Activated CD8-positive, alpha-beta memory T cell treated with anti-CD3 and anti-CD28 coated beads, Interleukin-2, amount 10 ng/mL, durations not matched to agents 7 days and 5 days (primary cell): ENCODE measurements around the gene MIR17HG. TPM values are rescaled to one million over a fixed set of nuclear protein-coding genes. Genes with fewer than 3 reads are reported as not detected.
A peak's percentile ranks its signal among the peaks of the same experiment; 100 is the strongest.
"Not testable (repeated sequence)": the region's sequence is repeated elsewhere in the genome, so short reads cannot be mapped to it uniquely, and the experiment has no call there.

Experiments used
- ATAC-seq: fragments of 150-1000 bp; cut with Tn5 transposase; one replicate; pipeline ENCODE4 v1.10.0; 2021; ENCODE audit warnings: moderate library complexity
- CTCF ChIA-PET: fragments of 350-600 bp; sonication (Branson Sonifier 250); formaldehyde crosslinking; loops from one replicate; lab custom pipeline; 2021; ENCODE audit warnings: antibody characterized with exemption; lab: Charles Lee
- DNase-seq: peaks from one replicate; pipeline ENCODE4 v3.0.0-alpha.2; 2020
- H3K27ac Mint-ChIP-seq: one replicate; pipeline ENCODE4 v1.8.0; 2021; ENCODE audit warnings: mild to moderate bottlenecking, mixed read lengths
- H3K27me3 Mint-ChIP-seq: one replicate; pipeline ENCODE4 v1.8.0; 2021; ENCODE audit warnings: mixed read lengths
- H3K36me3 Mint-ChIP-seq: one replicate; pipeline ENCODE4 v1.8.0; 2021; ENCODE audit warnings: mild to moderate bottlenecking, mixed read lengths
- H3K4me1 Mint-ChIP-seq: one replicate; pipeline ENCODE4 v1.8.0; 2021; ENCODE audit warnings: mixed read lengths
- H3K4me3 Mint-ChIP-seq: one replicate; pipeline ENCODE4 v1.8.0; 2021; ENCODE audit warnings: mild to moderate bottlenecking, moderate library complexity, mixed read lengths
- H3K9me3 Mint-ChIP-seq: one replicate; pipeline ENCODE4 v1.8.0; 2022; ENCODE audit warnings: low read depth, mixed read lengths
- total RNA-seq, 2 experiments: library from RNA; stranded (reverse); gene quantifications; one replicate each; pipeline ENCODE4 v1.2.3, GENCODE V29; 2021

MIR17HG gene
- total RNA-seq, 2 experiments from 2014 or later, result 8.4 to 15.5 TPM

DNA sequence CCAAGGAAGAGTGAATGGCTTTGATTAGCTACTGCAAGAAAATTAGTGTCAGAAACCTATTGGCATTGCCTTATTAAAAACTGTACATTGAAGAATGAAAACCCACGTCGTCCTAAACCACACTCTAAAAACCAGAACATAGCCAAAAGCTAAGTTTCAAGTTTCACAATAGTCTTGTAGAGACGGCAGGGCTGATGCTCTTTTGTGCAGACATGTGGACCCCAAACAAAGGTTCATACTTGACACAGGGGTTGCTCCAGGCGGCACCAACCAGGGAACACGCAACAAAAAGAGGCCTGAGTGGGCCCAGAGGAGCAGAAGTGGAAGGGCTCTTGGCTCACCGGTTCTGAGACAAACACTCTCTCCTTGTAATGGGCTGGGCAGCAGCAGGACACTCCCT is 28.6 kb upstream of the MIR17HG start:
- Mint-ChIP-seq H3K27ac (no peak overlapping the region), H3K4me3 (no peak overlapping the region), H3K4me1 (peaks cover 17% of the 10 kb centered on the region), H3K27me3 (peaks cover 24% of the 10 kb centered on the region), H3K36me3 (no peaks in the 10 kb centered on the region), H3K9me3 (no peaks in the 10 kb centered on the region)
- ATAC-seq (no peak), DNase-seq (no peak)
- CTCF ChIA-PET, result interaction anchor here (0.8 kb wide), 1 partner anchor 28 kb away, joined by 4 read pairs; the partner anchor contains the start of gene MIR17HG

DNA sequence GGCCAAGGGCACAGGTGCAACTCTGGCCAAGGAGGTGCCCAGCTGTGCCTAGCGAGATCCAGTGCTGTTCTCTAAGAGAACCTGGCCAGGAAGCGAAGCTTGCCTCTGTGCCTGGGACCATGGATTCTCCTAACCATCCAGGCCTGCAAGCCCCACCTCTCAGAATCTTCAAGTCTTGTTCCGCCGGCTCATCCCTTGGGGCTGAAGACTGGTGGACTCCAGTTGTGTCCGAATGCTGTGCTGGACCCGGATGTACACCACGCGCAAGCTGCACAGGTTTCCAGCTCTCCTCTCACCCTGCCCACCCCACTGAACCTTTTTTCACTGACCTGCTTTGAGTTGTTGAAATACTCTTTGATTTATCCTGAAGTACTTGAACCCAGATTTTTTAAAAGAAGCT is 27.5 kb upstream of the MIR17HG start:
- no peaks in the 10 kb centered on the region for H3K9me3 Mint-ChIP-seq
- CTCF ChIA-PET, result interaction anchor here (0.8 kb wide), 1 partner anchor 12 kb away, joined by 3 read pairs; no protein-coding TSS in a partner anchor
- ATAC-seq, result no peak

DNA sequence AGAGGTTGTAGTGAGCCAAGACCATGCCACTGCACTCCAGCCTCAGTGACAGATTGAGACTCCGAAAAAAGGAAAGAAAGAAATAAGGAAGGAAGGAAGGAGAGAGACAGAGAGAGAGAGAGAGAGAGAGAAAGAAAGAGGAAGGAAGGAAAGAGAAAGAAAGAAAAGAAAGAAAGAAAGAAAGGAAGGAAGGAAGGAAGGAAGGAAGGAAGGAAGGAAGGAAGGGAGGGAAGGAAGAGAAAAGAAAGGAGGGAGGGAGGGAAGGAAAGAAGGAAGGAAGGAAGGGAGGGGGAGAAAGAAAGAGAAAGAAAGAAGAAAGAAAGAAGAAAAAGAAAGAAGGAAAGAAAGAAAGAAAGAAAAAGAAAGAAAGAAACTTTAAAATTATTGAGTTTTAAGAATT is 26.5 kb upstream of the MIR17HG start:
- H3K9me3 Mint-ChIP-seq, H3K36me3 Mint-ChIP-seq, H3K4me3 Mint-ChIP-seq, ATAC-seq, DNase-seq, H3K27ac Mint-ChIP-seq: not testable (repeated sequence)
- peaks cover 17% of the 10 kb centered on the region for H3K4me1 Mint-ChIP-seq
- CTCF ChIA-PET, result interaction anchor here (1.7 kb wide), 1 partner anchor 13 kb away, joined by 4 read pairs; no protein-coding TSS in a partner anchor
- H3K27me3 Mint-ChIP-seq, result peaks cover 18% of the 10 kb centered on the region

More for the DNA sequence above, 27.5 kb upstream of the MIR17HG start:
- Mint-ChIP-seq H3K36me3 (peaks cover 1% of the 10 kb centered on the region), H3K27me3 (peaks cover 20% of the 10 kb centered on the region), H3K4me3 (no peak overlapping the region), H3K4me1 (peaks cover 18% of the 10 kb centered on the region), H3K27ac (no peak overlapping the region)
- DNase-seq, result no peak

DNA sequence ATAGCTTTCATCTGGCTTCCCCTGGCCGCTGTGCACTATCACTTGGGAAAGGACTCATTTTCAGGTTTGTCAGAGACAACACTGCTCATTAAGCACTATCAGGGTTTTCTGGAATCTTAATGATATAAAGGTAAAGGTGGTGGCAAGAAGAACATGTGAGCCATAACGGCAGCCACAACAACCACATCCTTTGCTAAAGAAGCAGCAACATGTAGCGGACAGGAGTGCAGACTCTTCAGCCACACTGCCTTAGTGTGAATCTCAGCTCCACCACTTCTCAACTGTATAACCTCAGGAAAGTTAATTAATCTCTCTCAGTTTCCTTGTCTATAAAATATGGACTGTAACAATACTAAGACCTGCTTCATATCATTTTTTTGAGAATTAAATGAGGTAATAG is 24.1 kb upstream of the MIR17HG start:
- Mint-ChIP-seq H3K36me3 (peaks cover 1% of the 10 kb centered on the region), H3K27me3 (peaks cover 11% of the 10 kb centered on the region), H3K4me3 (no peak overlapping the region), H3K4me1 (peaks cover 17% of the 10 kb centered on the region), H3K9me3 (no peaks in the 10 kb centered on the region), H3K27ac (no peak overlapping the region)
- ATAC-seq (peak; percentile 55), DNase-seq (peak; percentile 56)
- CTCF ChIA-PET, result interaction anchor here (1.0 kb wide), 1 partner anchor 49 kb away, joined by 3 read pairs; no protein-coding TSS in a partner anchor

DNA sequence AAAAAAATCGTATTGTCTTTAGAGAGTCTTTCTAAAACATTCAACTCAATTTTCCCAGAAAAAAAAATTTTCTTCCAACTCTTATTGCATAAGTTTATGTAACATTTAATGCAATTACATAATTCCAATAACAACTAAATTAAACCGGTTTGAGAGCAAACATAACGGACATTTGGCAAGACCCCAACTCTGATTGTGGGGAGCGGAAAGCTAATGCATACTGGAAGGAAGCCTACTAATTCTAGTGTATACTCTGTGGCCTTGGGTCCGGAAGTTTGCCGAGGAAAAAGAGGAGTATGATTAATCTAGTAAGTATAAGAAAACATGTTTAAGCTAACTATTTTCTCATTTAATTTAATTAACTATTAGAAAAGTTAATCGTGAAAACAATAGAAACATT is 21.3 kb upstream of the MIR17HG start:
- H3K36me3 Mint-ChIP-seq, result peaks cover 1% of the 10 kb centered on the region
- DNase-seq (no peak), ATAC-seq (no peak)
- no peaks in the 10 kb centered on the region for H3K9me3 Mint-ChIP-seq
- H3K4me1 Mint-ChIP-seq, result peaks cover 20% of the 10 kb centered on the region
- no peak overlapping the region for H3K27ac Mint-ChIP-seq
- no peak overlapping the region for H3K4me3 Mint-ChIP-seq
- CTCF ChIA-PET, result interaction anchor here (1.0 to 2.2 kb wide), 3 partner anchors 8 to 21 kb away, joined by 3 to 8 read pairs (median 4); no protein-coding TSS in a partner anchor
- peaks cover 9% of the 10 kb centered on the region for H3K27me3 Mint-ChIP-seq

DNA sequence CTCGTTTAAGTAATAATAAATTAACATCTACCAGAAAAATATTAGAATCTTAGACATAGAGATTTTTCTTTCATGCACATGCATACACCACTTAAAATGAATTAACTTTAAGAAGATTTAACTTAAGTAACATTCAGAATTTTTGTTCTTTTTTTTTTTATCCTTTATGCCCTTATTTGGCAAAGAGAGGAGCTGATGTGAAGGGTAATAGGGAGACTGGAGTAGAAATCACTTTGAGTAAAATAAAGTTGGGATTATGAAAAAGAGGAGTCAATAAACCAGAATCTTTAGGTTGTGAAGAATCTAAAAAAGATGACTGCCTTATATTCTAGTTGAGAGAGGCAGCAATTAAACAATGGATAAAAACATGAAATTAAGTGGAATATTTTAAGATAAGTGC is 18.8 kb upstream of the MIR17HG start:
- CTCF ChIA-PET, result interaction anchor here (1.0 to 1.1 kb wide), 2 partner anchors 15 to 17 kb away, joined by 3 to 4 read pairs; no protein-coding TSS in a partner anchor
- ATAC-seq, result no peak
- H3K4me1 Mint-ChIP-seq, result peaks cover 16% of the 10 kb centered on the region

DNA sequence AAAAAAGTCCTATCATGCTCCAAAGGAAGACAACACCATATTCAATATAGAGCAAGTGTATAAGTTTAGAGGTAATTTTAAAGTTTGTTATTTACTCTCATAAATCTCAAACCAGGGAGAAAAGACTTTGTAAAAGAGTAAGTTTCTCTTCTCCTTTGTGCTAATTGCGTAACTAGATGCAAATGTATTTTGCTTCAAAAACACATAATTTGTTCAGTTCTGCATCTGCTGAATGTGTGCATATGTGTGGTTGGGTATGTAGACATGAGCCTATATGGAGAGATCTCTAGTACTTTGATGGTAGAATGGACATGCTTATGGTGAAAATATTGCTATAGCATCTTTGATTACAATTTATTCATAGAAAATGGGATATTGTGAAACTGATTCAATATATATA is 17.8 kb upstream of the MIR17HG start:
- ATAC-seq, result no peak
- Mint-ChIP-seq H3K27me3 (peaks cover 9% of the 10 kb centered on the region), H3K4me3 (no peak overlapping the region), H3K4me1 (peaks cover 14% of the 10 kb centered on the region), H3K36me3 (peaks cover 1% of the 10 kb centered on the region), H3K9me3 (no peaks in the 10 kb centered on the region), H3K27ac (no peak overlapping the region)
- CTCF ChIA-PET, result interaction anchor here (1.5 kb wide), 1 partner anchor 195 kb away, joined by 3 read pairs; no protein-coding TSS in a partner anchor
- no peak for DNase-seq

More for the DNA sequence above, 18.8 kb upstream of the MIR17HG start:
- Mint-ChIP-seq H3K36me3 (peaks cover 1% of the 10 kb centered on the region), H3K27me3 (peaks cover 9% of the 10 kb centered on the region), H3K4me3 (no peak overlapping the region), H3K9me3 (no peaks in the 10 kb centered on the region), H3K27ac (no peak overlapping the region)
- DNase-seq, result no peak

DNA sequence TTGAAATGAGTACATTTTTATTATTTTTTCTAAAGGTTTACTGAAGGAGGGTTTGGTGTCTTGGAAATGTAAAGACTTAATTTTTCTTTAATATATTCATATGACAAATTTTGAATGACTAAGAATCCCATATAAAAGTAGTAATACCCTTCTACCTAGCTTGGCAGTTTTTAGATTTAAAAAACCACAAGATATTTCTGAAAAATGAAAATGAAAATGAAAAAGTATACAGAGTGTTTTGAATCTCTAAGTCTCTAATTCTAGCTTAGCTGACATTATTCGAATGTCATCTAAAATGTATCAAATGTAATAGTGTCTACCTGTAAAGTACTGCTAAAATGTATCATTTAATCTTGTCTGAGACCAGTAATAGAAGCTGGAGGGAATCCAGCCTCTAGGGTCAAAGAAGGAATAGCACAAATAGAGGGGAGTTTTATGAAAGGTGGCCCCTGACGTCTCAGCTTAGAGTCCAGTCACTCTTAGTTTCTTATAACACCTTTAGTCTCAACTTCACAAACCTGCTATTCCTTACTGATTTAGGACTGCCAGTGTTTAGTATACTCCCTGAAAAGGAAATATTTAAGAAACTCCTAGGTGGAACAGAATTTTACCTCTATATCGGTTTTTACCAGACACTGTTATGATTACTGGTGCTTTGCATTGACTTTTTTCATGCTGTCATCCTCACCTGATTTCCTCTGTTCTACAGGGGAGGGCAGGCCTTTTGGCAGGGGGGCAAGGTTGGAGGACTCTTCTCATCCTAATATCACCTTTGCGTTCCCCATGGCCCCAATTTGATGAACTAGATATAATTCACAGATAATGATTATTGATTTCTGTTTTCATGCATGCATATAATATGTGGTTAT is 16.2 kb upstream of the MIR17HG start:
- Mint-ChIP-seq H3K36me3 (peaks cover 1% of the 10 kb centered on the region), H3K4me1 (peaks cover 14% of the 10 kb centered on the region), H3K27ac (peak overlapping the region; percentile 67), H3K9me3 (no peaks in the 10 kb centered on the region), H3K27me3 (peaks cover 9% of the 10 kb centered on the region), H3K4me3 (peak overlapping the region; percentile 39)
- ATAC-seq, result peak; percentile 53
- no peak for DNase-seq
- CTCF ChIA-PET, result interaction anchor here (1.1 to 2.0 kb wide), 4 partner anchors 13 to 197 kb away, joined by 3 to 7 read pairs (median 4); no protein-coding TSS in a partner anchor

DNA sequence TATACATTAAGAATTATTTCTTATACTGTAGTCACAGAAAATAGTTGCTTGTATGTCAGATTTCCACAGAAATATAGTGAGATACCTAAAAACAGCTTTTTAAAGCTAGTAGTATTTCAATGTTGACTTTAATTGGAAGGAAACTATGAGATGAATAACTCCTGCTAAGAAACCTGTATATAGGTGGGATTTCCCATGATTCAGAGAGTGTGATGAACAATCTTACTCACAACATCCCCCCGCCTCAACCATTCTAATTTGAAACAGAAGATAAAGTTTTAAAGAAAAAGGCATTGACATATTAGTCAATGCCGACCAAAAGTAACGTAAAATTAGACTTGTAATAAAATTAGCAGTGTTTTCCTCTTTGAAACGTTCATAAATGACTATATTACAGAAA is 1.4 kb upstream of the MIR17HG start:
- no peaks in the 10 kb centered on the region for H3K27me3 Mint-ChIP-seq
- H3K4me3 Mint-ChIP-seq, result no peak overlapping the region
- CTCF ChIA-PET, result interaction anchor here (1.0 to 1.7 kb wide), 7 partner anchors 9 to 52 kb away, joined by 3 to 16 read pairs (median 4); partner anchors contain the start of gene GPC5

DNA sequence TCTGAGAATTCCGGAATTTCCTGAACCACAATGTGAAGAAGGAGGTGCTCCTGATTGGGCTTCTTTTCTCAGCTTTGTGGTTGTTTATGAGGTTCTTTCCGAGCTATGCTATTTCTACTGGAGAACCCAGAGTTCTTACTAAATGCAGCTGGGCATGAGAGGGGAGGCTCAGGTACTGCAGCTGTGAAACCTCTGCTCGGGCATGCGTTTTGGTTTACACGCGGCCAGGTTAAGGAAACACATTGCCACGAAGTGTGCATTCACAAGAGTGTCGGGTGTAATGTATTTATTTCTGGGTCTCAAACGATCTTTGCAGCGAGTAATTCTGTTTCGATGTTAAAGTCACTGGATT is 661 bp upstream of the MIR17HG start:
- peak overlapping the region; percentile 95 for H3K4me3 Mint-ChIP-seq
- peak; percentile 72 for DNase-seq
- no peaks in the 10 kb centered on the region for H3K27me3 Mint-ChIP-seq
- H3K9me3 Mint-ChIP-seq, result no peaks in the 10 kb centered on the region
- H3K4me1 Mint-ChIP-seq, result peaks cover 43% of the 10 kb centered on the region
- ATAC-seq, result peak; percentile 14
- CTCF ChIA-PET, result interaction anchor here (1.1 to 1.7 kb wide), 6 partner anchors 16 to 52 kb away, joined by 3 to 16 read pairs (median 4); partner anchors contain the start of gene GPC5
- H3K36me3 Mint-ChIP-seq, result peaks cover 28% of the 10 kb centered on the region
- peak overlapping the region; percentile 95 for H3K27ac Mint-ChIP-seq

More for the DNA sequence above, 1.4 kb upstream of the MIR17HG start:
- no peaks in the 10 kb centered on the region for H3K9me3 Mint-ChIP-seq
- no peak for DNase-seq
- peaks cover 21% of the 10 kb centered on the region for H3K36me3 Mint-ChIP-seq
- peaks cover 36% of the 10 kb centered on the region for H3K4me1 Mint-ChIP-seq
- H3K27ac Mint-ChIP-seq, result peak overlapping the region; percentile 49
- no peak for ATAC-seq

DNA sequence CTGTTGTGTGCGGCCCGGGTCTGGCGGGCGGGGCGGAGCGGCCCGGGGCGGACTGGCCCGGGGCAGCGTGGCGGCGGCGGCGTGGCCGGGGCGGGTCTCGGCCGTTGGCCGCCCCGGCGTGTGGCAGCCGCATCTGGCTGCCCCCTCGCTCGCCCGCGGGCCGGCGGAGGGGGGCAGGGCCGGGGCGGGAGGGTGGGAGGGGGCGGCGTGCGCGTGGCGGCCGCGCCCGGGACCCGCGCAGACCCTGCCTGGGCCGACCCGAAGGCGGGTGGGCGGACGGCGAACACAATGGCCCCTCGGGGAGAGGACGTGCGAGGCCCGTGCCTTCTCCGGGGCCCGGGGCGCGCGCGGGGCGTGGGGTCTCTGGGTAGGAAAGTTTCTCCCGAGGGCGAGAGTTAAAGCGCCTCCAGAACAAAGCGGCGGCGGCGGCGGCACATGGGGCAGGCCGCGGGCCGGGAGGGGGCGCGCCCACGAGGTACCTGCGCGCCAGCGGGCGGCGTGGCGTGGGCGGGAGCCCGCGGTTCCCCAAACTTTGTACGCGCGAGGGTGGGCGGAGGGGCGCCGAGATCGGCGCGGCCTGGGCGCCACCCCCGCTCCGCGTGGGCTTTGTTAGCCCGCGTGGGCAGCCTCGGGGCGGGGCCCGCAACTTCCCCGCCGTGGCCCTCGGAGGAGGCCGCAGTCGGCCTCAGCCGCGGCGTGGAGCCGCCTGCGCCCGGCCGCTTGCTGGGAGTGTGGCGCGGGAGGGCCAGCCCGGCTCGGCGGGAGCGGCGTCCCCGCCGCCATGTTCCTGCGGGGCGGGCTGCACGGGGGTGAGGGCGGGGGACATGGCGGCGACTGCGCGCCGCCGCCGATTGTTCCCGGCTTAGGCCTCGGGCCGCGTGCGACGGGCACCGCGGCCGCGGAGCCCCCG is 764 bp downstream of the MIR17HG start:
- Mint-ChIP-seq H3K27ac (peak overlapping the region; percentile 63), H3K4me3 (peak overlapping the region; percentile 55), H3K27me3 (no peaks in the 10 kb centered on the region), H3K4me1 (peaks cover 55% of the 10 kb centered on the region), H3K9me3 (no peaks in the 10 kb centered on the region), H3K36me3 (peaks cover 39% of the 10 kb centered on the region)
- CTCF ChIA-PET, result interaction anchor here (1.7 kb wide), 1 partner anchor 50 kb away, joined by 3 read pairs; the partner anchor contains the start of gene GPC5
- ATAC-seq (peak; percentile 54), DNase-seq (peak; percentile 69)

DNA sequence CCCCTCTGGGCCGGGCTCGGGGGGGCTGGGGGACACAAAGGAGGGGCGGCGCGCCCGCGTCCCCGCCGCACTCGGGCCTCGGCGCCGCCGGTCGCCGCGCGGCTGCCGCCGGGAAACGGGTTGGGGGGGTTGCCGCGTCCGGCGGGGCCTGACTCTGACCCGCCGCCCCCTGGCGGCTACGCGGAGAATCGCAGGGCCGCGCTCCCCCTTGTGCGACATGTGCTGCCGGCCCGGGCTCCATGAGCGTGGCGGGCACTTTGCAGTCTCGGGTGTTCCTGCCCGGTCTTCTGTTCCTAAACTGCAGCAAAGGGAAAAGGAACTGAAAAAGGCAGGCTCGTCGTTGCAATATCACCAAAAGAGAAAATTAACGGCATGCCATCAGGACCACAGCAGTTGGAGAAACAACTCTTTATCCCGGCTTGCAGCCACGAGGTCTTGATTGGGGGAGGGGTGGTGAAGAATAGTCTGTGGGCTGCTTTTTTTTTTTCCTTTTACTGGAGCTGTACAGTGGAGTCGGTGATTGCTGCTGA is 1.5 kb downstream of the MIR17HG start:
- CTCF ChIA-PET, result interaction anchor here (0.7 to 1.2 kb wide), 7 partner anchors 10 to 58 kb away, joined by 3 to 7 read pairs (median 3); no protein-coding TSS in a partner anchor
- peak overlapping the region; percentile 96 for H3K4me3 Mint-ChIP-seq
- H3K4me1 Mint-ChIP-seq, result peaks cover 55% of the 10 kb centered on the region
- H3K27me3 Mint-ChIP-seq, result no peaks in the 10 kb centered on the region
- H3K27ac Mint-ChIP-seq, result peak overlapping the region; percentile 88
- peak; percentile 94 for DNase-seq
- no peaks in the 10 kb centered on the region for H3K9me3 Mint-ChIP-seq
- H3K36me3 Mint-ChIP-seq, result peaks cover 46% of the 10 kb centered on the region
- ATAC-seq, result peak; percentile 63
